ENCODE measurements around the gene CYTIP. TPM values are rescaled to one million over a fixed set of nuclear protein-coding genes. Genes with fewer than 3 reads are reported as not detected.

The CYTIP gene
- polyA plus RNA-seq, 1 experiment, result not detected

- CTCF ChIA-PET, result no interaction called here
- Histone ChIP-seq H3K27ac (ENCODE audit: low read depth, low read length) (no peak overlapping the region), H3K4me3 (ENCODE audit: low read depth, low read length) (no peak overlapping the region), H3K9me3 (ENCODE audit: control insufficient read depth, insufficient read depth, low read length) (no peaks in the 10 kb centered on the region), H3K27me3 (ENCODE audit: control insufficient read depth, insufficient read depth, low read length) (no peaks in the 10 kb centered on the region)
- POLR2A ChIA-PET, result no interaction called here
- TF ChIP-seq CTCF (IDR thresholded peaks at IDR 0.05; ENCODE audit: low read depth, low read length), result no peak
- DNase-seq (ENCODE audit: low read depth, low spot score), result no peak
These were observed 29.7 kb upstream of the CYTIP start for GRCh38 chr2:157473581-157473980.

- no peak overlapping the region for H3K27ac ChIP-seq (ENCODE audit: low read depth, low read length)
- POLR2A ChIA-PET, result no interaction called here
- no peak for TF ChIP-seq CTCF (IDR thresholded peaks at IDR 0.05; ENCODE audit: low read depth, low read length)
- DNase-seq (ENCODE audit: low read depth, low spot score), result no peak
- H3K9me3 ChIP-seq (ENCODE audit: control insufficient read depth, insufficient read depth, low read length), result no peaks in the 10 kb centered on the region
- H3K27me3 ChIP-seq (ENCODE audit: control insufficient read depth, insufficient read depth, low read length), result no peaks in the 10 kb centered on the region
- no peak overlapping the region for H3K4me3 ChIP-seq (ENCODE audit: low read depth, low read length)
- CTCF ChIA-PET, result no interaction called here
These were observed 27.2 kb upstream of the CYTIP start for GRCh38 chr2:157471078-157471477.

GRCh38 chr2:157470321-157470720 is 26.4 kb upstream of the CYTIP start:
- CTCF ChIA-PET, result no interaction called here
- TF ChIP-seq CTCF (IDR thresholded peaks at IDR 0.05; ENCODE audit: low read depth, low read length), result no peak
- DNase-seq (ENCODE audit: low read depth, low spot score), result no peak
- POLR2A ChIA-PET, result no interaction called here
- H3K27ac ChIP-seq (ENCODE audit: low read depth, low read length), result no peak overlapping the region
- no peaks in the 10 kb centered on the region for H3K9me3 ChIP-seq (ENCODE audit: control insufficient read depth, insufficient read depth, low read length)
- no peaks in the 10 kb centered on the region for H3K27me3 ChIP-seq (ENCODE audit: control insufficient read depth, insufficient read depth, low read length)
- no peak overlapping the region for H3K4me3 ChIP-seq (ENCODE audit: low read depth, low read length)

- Histone ChIP-seq H3K4me3 (ENCODE audit: low read depth, low read length) (no peak overlapping the region), H3K27me3 (ENCODE audit: control insufficient read depth, insufficient read depth, low read length) (no peaks in the 10 kb centered on the region), H3K9me3 (ENCODE audit: control insufficient read depth, insufficient read depth, low read length) (no peaks in the 10 kb centered on the region), H3K27ac (ENCODE audit: low read depth, low read length) (no peak overlapping the region)
- no peak for DNase-seq (ENCODE audit: low read depth, low spot score)
- ChIA-PET CTCF (no interaction called here), POLR2A (no interaction called here)
- no peak for TF ChIP-seq CTCF (IDR thresholded peaks at IDR 0.05; ENCODE audit: low read depth, low read length)
These were observed 25.8 kb upstream of the CYTIP start for GRCh38 chr2:157469726-157470125.

- CTCF ChIA-PET, result no interaction called here
- H3K27ac ChIP-seq (ENCODE audit: low read depth, low read length), result no peak overlapping the region
These were observed 25.2 kb upstream of the CYTIP start for GRCh38 chr2:157468931-157469708.

More at GRCh38 chr2:157468931-157469708, 25.2 kb upstream of the CYTIP start:
- H3K9me3 ChIP-seq (ENCODE audit: control insufficient read depth, insufficient read depth, low read length), result no peaks in the 10 kb centered on the region
- no peak for TF ChIP-seq CTCF (IDR thresholded peaks at IDR 0.05; ENCODE audit: low read depth, low read length)
- POLR2A ChIA-PET, result no interaction called here
- H3K27me3 ChIP-seq (ENCODE audit: control insufficient read depth, insufficient read depth, low read length), result no peaks in the 10 kb centered on the region
- no peak overlapping the region for H3K4me3 ChIP-seq (ENCODE audit: low read depth, low read length)
- no peak for DNase-seq (ENCODE audit: low read depth, low spot score)
